DMS153 treated with DMSO at 0.1 percent for 48 hours (cell line): Measurements from ENCODE around the gene ADCY7.

Experiments
- DNase-seq: peaks from one replicate; lab custom pipeline; 2025; ENCODE audit not compliant: unreplicated experiment; lab: John Stamatoyannopoulos, UW

Gene ADCY7

GRCh38 chr16:50279504-50279865, 13.1 kb downstream of the ADCY7 start:
- DNase-seq, result no peak

- DNase-seq, result no peak
These were observed 14.6 kb downstream of the ADCY7 start for GRCh38 chr16:50280932-50281331.

GRCh38 chr16:50281391-50282009, 15.1 kb downstream of the ADCY7 start:
- no peak for DNase-seq

GRCh38 chr16:50282010-50282538, 15.7 kb downstream of the ADCY7 start:
- DNase-seq, result no peak

- DNase-seq, result no peak
These were observed 16.7 kb downstream of the ADCY7 start for GRCh38 chr16:50282955-50283631.

GRCh38 chr16:50284131-50284911, 18.0 kb downstream of the ADCY7 start:
- DNase-seq, result no peak

- no peak for DNase-seq
These were observed 19.2 kb downstream of the ADCY7 start for GRCh38 chr16:50285406-50286003.

- DNase-seq, result no peak
These were observed 20.3 kb downstream of the ADCY7 start for GRCh38 chr16:50286681-50287080.

GRCh38 chr16:50288026-50288425, 21.7 kb downstream of the ADCY7 start:
- DNase-seq, result no peak

- no peak for DNase-seq
These were observed 22.6 kb downstream of the ADCY7 start for GRCh38 chr16:50288920-50289319.

- no peak for DNase-seq
These were observed 23.8 kb downstream of the ADCY7 start for GRCh38 chr16:50289950-50290764.

GRCh38 chr16:50290856-50291255, 24.5 kb downstream of the ADCY7 start:
- no peak for DNase-seq

GRCh38 chr16:50291719-50292565, 25.6 kb downstream of the ADCY7 start:
- DNase-seq, result no peak

- DNase-seq, result no peak
These were observed 26.2 kb downstream of the ADCY7 start for GRCh38 chr16:50292566-50292948.

- DNase-seq, result no peak
These were observed 26.9 kb downstream of the ADCY7 start for GRCh38 chr16:50293041-50293783.

- no peak for DNase-seq
These were observed 27.9 kb downstream of the ADCY7 start for GRCh38 chr16:50293994-50294855.

- no peak for DNase-seq
These were observed 28.6 kb downstream of the ADCY7 start for GRCh38 chr16:50294955-50295354.

GRCh38 chr16:50295541-50296132, 29.3 kb downstream of the ADCY7 start:
- DNase-seq, result no peak
